CD4-positive, alpha-beta T cell (primary cell): ENCODE measurements around the gene CEBPB. TPM values are rescaled to one million over a fixed set of nuclear protein-coding genes. Genes with fewer than 3 reads are reported as not detected.

Experiments used
- ATAC-seq: fragments of 200-7000 bp; cut with Tn5 transposase; one replicate; pipeline ENCODE4 v1.10.0; 2022; ENCODE audit warnings: mild to moderate bottlenecking; ENCODE audit not compliant: poor library complexity
- CTCF ChIA-PET: fragments of 350-600 bp; sonication (Branson Sonifier 250); formaldehyde crosslinking; loops from one replicate; lab custom pipeline; 2021; ENCODE audit warnings: antibody characterized with exemption, inconsistent platforms; lab: Charles Lee
- POLR2A ChIA-PET: fragments of 350-600 bp; sonication (Branson Sonifier 250); formaldehyde crosslinking; loops from one replicate; lab custom pipeline; 2021; ENCODE audit warnings: antibody characterized with exemption, inconsistent platforms; lab: Charles Lee
- DNase-seq, 14 experiments: peaks; one replicate each; pipeline ENCODE4 v3.0.0-alpha.2; 2013 to 2020; ENCODE audit warnings: mixed read lengths in 2 of 14
- H3K27ac ChIP-seq, 2 donors: one replicate each; pipeline versions ENCODE4 v1.5.1 to v1.7.0; 2013; ENCODE audit warnings: low read length in 2 of 2, low read depth in 1 of 2, mild to moderate bottlenecking in 1 of 2
- H3K27me3 ChIP-seq, 2 experiments: 1 replicate in 1 of 2; 2 replicates in 1 of 2; pipeline versions ENCODE4 v1.6.1 to v1.7.0; 2013; ENCODE audit warnings: low read length in 2 of 2, control low read depth in 1 of 2, mild to moderate bottlenecking in 1 of 2, moderate library complexity in 1 of 2; ENCODE audit not compliant: insufficient read depth in 2 of 2, control insufficient read depth in 1 of 2
- H3K36me3 ChIP-seq: one replicate; pipeline ENCODE4 v1.6.1; 2013; ENCODE audit warnings: low read length, control low read depth; ENCODE audit not compliant: insufficient read depth
- H3K4me1 ChIP-seq: one replicate; pipeline ENCODE4 v1.6.1; 2013; ENCODE audit warnings: low read length, control low read depth; ENCODE audit not compliant: insufficient read depth
- H3K4me3 ChIP-seq: one replicate; pipeline ENCODE4 v1.5.1; 2013; ENCODE audit warnings: mild to moderate bottlenecking, low read length, moderate library complexity
- H3K9me3 ChIP-seq, 2 experiments: 1 replicate in 1 of 2; 2 replicates in 1 of 2; pipeline versions ENCODE4 v1.6.1 to v1.7.0; 2013; ENCODE audit warnings: low read length in 2 of 2, mild to moderate bottlenecking in 2 of 2, control low read depth in 1 of 2, moderate library complexity in 1 of 2; ENCODE audit not compliant: control insufficient read depth in 1 of 2, insufficient read depth in 1 of 2
- H3K27ac Mint-ChIP-seq: one replicate; pipeline ENCODE4 v1.8.0; 2020; ENCODE audit warnings: mixed read lengths
- H3K27me3 Mint-ChIP-seq: one replicate; pipeline ENCODE4 v1.8.0; 2021; ENCODE audit warnings: mixed read lengths
- H3K36me3 Mint-ChIP-seq: one replicate; pipeline ENCODE4 v1.8.0; 2021; ENCODE audit warnings: low read depth, mixed read lengths
- H3K4me1 Mint-ChIP-seq: one replicate; pipeline ENCODE4 v1.8.0; 2021; ENCODE audit warnings: low read depth, mixed read lengths
- H3K4me3 Mint-ChIP-seq: one replicate; pipeline ENCODE4 v1.8.0; 2020; ENCODE audit warnings: mild to moderate bottlenecking, mixed read lengths
- H3K9me3 Mint-ChIP-seq: one replicate; pipeline ENCODE4 v1.8.0; 2020; ENCODE audit warnings: mixed read lengths
- CTCF ChIP-seq: fragments of 200-600 bp; IDR thresholded peaks from one replicate; pipeline ENCODE4 v1.8.0; 2022; ENCODE audit warnings: antibody characterized with exemption, mild to moderate bottlenecking
- intact Hi-C, 2 experiments: fragments of 100-400 bp; cut with DNase I in 1 of 2; cut with micrococcal nuclease in 1 of 2; formaldehyde crosslinking; loops; one replicate each; pipeline versions ENCODE4 v1.15.1 to v1.9.0; 2023 to 2025; cut with DNase I, micrococcal nuclease
- total RNA-seq, 174 experiments: library from RNA in 2 of 174; stranded (reverse) in 2 of 174; gene quantifications; one replicate each; pipeline ENCODE4 v1.2.3 and lab custom pipeline; 2021 to 2026

CEBPB gene
- total RNA-seq, 2 experiments from 2014 or later = 40.7 to 43.9 TPM

- DNase-seq (peak in 1 of 14 experiments; percentile 5), ATAC-seq (peak; percentile 46)
- H3K4me1 Mint-ChIP-seq = no peaks in the 10 kb centered on the region
- H3K27ac Mint-ChIP-seq = no peak overlapping the region
- H3K4me1 ChIP-seq = no peaks in the 10 kb centered on the region
- no peaks in the 10 kb centered on the region for H3K36me3 Mint-ChIP-seq
- no peak overlapping the region for H3K27ac ChIP-seq
- peaks cover 0 to 4% of the 10 kb centered on the region in 2 experiments for H3K9me3 ChIP-seq
- peaks cover 4% of the 10 kb centered on the region for H3K9me3 Mint-ChIP-seq
- intact Hi-C loops = no loop called here
- TF ChIP-seq CTCF = no peak
- ChIA-PET CTCF (interaction anchor here (0.9 kb wide), 1 partner anchor 24 kb away, joined by 3 read pairs; no protein-coding TSS in a partner anchor), POLR2A (no interaction called here)
- no peaks in the 10 kb centered on the region for H3K27me3 Mint-ChIP-seq
- no peak overlapping the region for H3K4me3 Mint-ChIP-seq
- H3K4me3 ChIP-seq = no peak overlapping the region
- H3K36me3 ChIP-seq = no peaks in the 10 kb centered on the region
- H3K27me3 ChIP-seq = no peaks in the 10 kb centered on the region
Observed at GRCh38 chr20:50202677-50203076, 12.0 kb downstream of the CEBPB start.

DNA sequence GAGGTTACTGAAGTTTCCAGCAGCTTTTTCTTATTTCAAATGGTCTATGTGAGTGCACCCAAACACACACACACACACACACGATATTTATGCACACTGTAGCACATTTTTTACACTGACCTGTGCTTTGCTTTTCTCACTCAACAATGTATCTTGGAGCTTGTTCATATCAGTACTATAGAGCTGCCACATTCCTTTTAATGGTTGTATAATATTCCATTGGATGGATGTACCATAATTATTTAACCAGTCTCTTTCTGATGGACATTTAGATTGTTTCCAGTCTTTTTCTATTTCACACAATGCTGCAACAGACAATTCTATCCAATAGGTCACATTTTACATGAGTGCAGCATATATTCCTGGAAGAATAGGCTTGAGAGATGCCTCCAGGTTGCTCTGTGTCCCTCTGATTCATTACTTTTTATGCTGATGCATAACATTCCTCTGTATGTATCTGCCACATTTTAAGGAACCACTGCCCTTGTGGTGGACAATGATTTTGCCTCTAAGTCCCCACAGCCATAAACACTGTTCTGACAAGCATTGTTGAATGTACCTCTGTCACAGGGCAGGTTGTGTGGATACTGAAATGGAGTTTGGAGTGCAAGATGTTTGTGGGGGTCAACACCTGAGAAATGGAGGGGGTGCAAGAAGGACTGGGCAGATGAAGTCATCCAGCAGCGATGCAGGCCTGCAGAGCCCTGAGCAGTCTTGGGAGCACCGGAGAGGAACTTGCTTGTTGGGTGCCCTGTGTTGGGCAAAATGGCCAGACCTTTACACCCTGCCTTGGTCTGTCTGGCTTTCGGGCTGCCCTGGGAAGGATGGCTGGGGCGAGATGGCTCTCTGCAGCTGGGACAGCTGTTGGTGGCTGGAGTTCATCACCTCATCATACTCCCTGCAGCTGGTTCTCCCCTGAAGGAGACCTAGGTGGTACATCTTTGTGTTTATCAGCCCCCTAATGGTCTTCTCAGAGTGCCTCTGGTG is 13.6 kb downstream of the CEBPB start:
- Histone ChIP-seq H3K9me3 (peaks cover 0 to 4% of the 10 kb centered on the region in 2 experiments), H3K27ac (no peak overlapping the region), H3K36me3 (no peaks in the 10 kb centered on the region), H3K27me3 (no peaks in the 10 kb centered on the region), H3K4me1 (no peaks in the 10 kb centered on the region), H3K4me3 (no peak overlapping the region)
- intact Hi-C loops = no loop called here
- Mint-ChIP-seq H3K27ac (no peak overlapping the region), H3K4me3 (no peak overlapping the region), H3K9me3 (peaks cover 4% of the 10 kb centered on the region), H3K4me1 (no peaks in the 10 kb centered on the region), H3K27me3 (no peaks in the 10 kb centered on the region), H3K36me3 (no peaks in the 10 kb centered on the region)
- POLR2A ChIA-PET = no interaction called here
- no peak for DNase-seq
- TF ChIP-seq CTCF = no peak
- ATAC-seq = no peak
- CTCF ChIA-PET = no interaction called here

GRCh38 chr20:50207026-50207425 is 16.4 kb downstream of the CEBPB start:
- peaks cover 4% of the 10 kb centered on the region for H3K9me3 Mint-ChIP-seq
- intact Hi-C loops = no loop called here
- no peaks in the 10 kb centered on the region for H3K36me3 Mint-ChIP-seq
- H3K36me3 ChIP-seq = no peaks in the 10 kb centered on the region
- ChIA-PET POLR2A (no interaction called here), CTCF (no interaction called here)
- H3K27ac ChIP-seq = no peak overlapping the region
- peaks cover 13% of the 10 kb centered on the region for H3K4me1 Mint-ChIP-seq
- ATAC-seq = no peak
- no peak for TF ChIP-seq CTCF
- H3K4me3 ChIP-seq = no peak overlapping the region
- no peaks in the 10 kb centered on the region for H3K27me3 ChIP-seq
- peaks cover 0 to 4% of the 10 kb centered on the region in 2 experiments for H3K9me3 ChIP-seq
- no peaks in the 10 kb centered on the region for H3K27me3 Mint-ChIP-seq
- H3K4me1 ChIP-seq = peaks cover 8% of the 10 kb centered on the region
- H3K4me3 Mint-ChIP-seq = no peak overlapping the region
- H3K27ac Mint-ChIP-seq = no peak overlapping the region
- no peak for DNase-seq
